Fibroblast of upper back skin (primary cell): ENCODE results near the gene ZNF32.

Experiments
- DNase-seq: peaks from one replicate; pipeline ENCODE4 v3.0.0-alpha.2; 2013

ZNF32 gene

DNA sequence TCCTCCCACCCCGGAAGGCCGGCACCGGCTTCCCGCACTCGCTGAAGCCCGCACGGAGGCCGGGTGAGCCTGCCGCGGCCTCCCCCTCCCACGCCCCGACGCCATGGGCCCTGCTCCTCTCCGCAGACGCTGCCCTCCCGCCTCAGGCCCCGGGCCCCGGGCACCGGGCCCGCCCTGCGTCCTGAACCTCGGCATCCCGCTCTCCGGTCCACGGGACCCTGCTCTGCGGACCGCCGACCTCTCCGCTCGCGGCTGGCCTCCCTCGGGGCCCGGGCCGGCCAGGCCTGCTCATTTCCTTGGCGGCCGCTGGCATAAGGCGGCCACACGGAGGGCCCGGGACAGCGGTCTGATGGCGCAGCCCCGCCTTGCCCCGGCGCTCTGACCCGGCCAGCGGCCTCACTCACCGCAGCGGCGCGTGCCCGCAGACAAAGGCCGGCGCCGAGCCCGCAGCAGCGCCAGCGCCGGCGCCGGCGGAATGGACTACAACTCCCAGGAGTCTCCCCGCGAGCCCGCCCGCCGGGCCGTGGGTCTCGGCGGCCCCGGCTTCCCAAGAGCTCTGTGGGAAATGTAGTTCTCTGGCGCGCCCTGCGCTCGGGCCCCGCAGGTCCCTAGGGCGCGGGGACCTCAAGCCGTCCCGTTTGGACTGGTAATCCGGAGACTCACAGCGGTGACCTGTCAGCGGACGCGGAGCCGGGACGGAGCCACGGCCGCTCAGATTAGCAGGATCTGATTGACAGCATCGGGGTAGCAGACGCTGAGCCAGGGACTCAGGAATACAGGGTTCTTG, at the start of gene ZNF32:
ZNF32 (minus strand) TSS at position 484 of the 787 bp plus-strand sequence. CDS start 2,748 bp downstream, outside the sequence.
- peak; percentile 85 for DNase-seq

DNA sequence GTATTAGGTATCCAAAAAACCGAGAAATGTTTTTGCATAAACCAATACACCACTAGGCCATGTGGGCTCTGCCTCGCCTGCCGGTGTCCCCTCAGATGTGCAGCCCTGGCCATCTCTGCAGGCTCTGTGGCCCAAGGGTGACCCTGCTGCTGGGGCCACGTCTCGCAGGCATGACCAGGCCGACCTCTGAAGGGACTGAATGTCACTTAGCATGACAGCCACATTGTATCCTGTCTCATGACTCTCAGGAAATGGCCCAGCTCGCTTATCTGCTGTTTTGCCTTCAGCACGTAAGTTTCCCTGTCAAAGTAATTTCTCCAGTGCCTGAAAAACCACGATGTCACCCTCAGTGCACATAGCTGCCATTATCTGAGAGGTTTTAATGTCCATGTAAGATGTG, 49.5 kb upstream of the ZNF32 start:
- DNase-seq: no peak

GRCh38 chr10:43696909-43697483, 48.3 kb upstream of the ZNF32 start:
- DNase-seq: no peak

- no peak for DNase-seq
Measured at GRCh38 chr10:43695730-43696129, 47.0 kb upstream of the ZNF32 start.

DNA sequence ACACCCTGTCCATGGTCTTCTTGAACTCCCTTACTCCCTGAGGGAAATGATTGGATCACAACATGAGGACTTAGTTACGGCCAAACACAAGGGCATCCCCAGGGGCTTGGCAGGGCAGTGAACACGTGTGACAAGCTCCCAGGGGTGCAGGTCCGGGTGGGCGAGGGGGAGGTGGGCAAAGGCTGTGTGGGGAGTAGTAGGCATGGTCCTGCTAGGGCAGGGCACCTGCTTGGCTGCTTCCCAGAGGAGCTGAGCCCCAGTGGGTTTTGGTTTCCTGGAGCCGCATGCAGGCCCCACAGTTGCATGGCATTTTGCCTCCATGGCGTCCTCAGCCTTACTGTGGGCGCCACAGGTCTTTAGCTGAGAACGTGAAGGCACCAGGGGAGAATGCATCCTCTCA, 46.6 kb upstream of the ZNF32 start:
- DNase-seq: no peak

- no peak for DNase-seq
Measured at GRCh38 chr10:43694526-43694925, 45.8 kb upstream of the ZNF32 start.

DNA sequence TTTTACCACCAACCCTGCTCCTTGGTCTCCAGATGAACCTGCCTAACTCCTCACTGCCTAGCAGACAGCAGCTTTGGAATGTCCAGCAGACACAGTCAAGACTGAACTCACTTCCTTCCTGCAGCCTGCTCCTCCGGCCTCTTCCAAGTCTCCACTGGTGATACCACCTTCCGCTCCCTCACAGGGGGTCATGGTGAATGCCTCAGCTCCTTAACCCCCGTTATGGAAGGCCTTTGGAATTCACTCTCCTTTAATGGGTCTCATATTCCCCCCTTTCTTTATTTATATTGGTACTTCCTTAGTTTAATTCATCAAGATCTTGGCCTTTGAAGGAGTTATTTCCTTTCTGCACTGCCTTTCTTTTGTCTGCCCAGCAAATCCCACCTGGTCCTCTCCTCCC, 44.9 kb upstream of the ZNF32 start:
- DNase-seq: peak; percentile 75

GRCh38 chr10:43692051-43692825, 43.6 kb upstream of the ZNF32 start:
- DNase-seq: peak; percentile 71

- peak; percentile 54 for DNase-seq
Measured at GRCh38 chr10:43691485-43691884, 42.8 kb upstream of the ZNF32 start.

DNA sequence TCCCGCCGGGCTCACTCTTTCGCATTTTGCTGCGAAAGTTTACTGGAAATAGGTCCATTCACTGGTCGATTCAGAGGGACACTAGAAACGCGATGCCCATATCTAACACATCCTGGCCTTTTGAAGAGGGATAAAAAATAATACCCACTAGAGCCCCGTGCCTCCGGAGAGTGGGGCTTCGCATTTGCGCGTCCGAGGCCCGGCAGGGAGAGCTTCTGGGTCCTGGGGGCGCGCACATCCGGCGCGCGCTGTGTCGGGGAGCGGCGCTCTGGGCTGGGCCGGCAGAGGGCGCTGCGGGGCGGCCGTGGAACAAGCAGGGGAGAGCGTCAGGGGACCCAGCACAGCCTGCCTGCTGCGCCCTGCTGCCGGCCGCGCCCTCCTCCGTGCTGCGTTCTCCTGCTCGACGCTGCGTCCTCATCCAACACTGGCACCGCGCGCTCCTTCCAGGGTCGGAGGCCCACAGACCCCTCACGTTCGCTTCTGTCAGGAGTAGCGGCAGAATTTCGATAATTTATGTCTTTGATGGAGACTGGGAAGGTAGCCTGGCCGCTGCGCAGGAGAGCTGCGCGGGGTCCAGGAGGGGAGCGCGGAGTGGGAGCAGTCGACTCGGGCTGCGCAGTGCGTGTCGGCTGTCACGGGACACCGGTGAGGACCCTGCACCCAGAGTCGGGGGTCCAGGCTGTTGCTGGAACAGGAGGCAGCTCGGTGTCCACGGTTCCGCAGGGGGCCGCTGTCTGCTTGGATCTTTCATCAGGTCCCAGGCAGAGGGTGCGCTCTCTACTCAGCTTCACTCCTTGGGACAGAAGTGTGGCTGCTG, 41.5 kb upstream of the ZNF32 start:
- peak; percentile 75 for DNase-seq

DNA sequence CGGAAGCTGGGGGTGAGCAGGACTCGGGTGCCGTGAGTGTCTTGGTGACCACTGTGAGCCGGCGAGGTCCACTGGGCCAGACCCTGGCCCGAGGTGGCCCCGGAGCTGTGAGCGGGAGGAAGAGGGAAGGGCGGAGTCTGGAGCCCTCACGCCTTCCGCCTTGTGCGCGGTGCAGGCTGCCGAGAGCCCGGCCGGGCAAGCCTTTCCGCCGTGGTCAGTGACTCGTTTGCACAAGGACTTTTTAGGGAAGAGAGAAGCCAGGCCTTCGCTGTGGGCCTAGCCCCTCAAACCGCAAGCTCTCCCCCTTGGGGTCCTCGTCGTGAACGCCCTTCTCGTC, 40.9 kb upstream of the ZNF32 start:
- DNase-seq: peak; percentile 43

GRCh38 chr10:43689007-43689491, 40.4 kb upstream of the ZNF32 start:
- no peak for DNase-seq

DNA sequence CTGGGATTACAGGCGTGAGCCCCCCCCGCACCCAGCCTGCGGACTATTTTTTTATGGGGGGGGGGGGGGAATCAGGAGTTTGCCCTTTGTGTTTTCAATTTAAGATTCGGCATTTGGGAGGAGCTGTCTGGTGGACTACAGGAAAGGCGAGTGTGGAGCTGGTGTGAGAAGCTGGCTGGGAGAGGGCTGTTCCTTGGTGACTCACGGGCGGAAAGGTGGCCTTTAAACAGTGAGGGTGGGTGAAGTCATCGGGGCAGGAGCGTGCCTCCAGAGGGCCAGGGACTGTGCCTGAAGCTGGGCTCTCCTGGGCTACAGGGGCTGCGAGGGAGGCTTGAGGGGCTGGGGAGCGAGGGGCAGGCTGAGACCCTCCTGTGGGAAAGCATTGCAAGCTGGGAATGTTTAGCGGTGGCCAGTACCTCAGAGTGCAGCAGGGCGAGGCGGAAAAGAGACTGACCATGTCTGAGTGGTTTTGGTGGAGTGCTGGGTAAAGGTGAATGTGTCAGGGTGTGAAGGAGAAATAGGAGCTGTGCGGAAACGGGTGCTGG, 39.7 kb upstream of the ZNF32 start:
- DNase-seq: no peak

DNA sequence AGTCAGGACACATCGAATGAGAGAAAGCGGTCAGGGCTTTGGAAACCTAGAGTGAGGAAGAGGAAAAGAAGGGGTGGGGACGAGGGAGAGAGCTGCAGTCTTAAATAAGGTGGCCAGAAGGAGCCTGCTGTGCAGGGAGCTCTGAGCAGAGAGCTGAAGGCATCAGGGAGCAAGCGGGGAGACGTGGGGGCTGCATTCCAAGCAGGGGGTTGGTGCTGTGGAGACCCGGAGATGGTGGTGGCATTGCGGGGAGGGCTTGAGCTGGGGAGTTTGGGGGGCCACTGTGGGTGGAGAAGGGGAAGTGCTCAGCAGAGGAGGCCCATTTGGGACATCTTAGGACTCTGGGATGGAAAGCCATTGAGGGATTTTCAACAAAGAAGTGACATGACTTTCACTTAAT, 38.7 kb upstream of the ZNF32 start:
- no peak for DNase-seq

DNA sequence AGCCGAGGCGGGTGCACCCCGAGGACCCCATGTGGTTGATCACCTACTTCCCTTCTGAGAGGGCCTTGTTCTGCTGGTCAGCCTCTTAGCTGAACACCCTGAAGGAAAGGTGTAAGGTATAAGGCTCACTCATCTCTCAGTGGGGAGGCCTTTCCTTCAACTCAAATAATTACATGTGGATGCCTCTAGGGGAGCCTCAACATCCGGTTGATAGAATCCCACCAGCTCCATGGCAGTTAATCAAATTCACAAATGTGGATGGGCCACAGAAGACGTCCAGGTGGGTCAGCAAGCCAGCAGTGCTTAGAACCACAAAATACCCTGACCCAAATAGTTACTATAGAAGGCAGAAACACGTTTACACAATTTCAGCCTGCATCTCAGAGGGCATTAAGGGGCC, 37.7 kb upstream of the ZNF32 start:
- DNase-seq: no peak

- DNase-seq: no peak
Measured at GRCh38 chr10:43685744-43686143, 37.1 kb upstream of the ZNF32 start.

DNA sequence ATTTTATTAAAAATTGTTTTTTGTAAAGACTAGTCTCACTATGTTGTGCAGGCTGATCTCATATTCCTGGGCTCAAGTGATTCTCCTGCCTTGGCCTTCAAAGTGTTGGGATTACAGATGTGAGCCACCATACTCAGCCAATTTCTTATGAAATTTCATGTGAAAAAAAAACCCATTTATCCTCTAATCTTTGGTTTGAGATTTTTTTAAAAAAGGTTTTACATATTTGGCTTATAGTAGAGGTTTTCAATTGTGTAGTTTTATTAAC, 35.5 kb upstream of the ZNF32 start:
- DNase-seq: no peak

- DNase-seq: peak; percentile 28
Measured at GRCh38 chr10:43683451-43684291, 35.0 kb upstream of the ZNF32 start.

GRCh38 chr10:43682956-43683355, 34.3 kb upstream of the ZNF32 start:
- DNase-seq: peak; percentile 70

DNA sequence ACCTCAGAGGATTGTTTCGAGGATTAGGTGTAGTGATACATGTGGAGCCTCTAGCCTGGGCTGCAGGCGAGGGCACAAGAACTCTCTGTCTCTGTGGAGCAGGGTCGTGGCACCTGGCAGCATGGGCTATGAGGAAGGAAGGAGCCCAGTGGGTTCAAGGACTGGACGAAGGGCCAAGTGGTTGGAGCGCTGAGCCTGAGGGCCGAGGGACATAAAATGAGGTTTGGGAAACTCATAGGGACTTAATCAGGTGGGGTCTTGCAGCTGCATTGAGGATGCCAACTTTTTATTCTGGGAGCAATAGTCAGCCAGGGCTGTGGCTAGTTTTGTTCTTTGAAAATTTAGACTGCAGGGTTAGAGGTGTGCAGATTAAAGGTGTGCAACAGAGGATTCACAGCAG, 33.0 kb upstream of the ZNF32 start:
- DNase-seq: no peak

DNA sequence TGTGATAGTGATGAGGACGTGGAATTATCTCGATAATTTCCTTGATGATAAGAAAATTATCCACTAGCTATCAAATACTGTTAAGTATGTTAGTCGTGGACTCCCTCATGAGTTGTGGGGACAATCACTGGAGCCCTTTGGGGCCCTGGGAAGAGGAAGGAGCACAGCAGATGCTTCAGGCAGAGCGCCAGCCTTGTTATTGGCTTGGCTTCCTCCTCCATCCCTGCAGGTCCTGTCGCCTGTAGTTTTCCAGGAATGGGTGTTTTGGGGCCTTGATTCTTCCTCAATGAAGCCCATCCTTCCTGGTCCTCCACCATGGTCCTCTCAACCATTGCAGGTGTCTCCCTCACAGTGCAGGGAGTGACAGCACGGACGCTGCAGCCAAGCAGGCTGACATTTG, 32.5 kb upstream of the ZNF32 start:
- no peak for DNase-seq

GRCh38 chr10:43680035-43680434, 31.4 kb upstream of the ZNF32 start:
- DNase-seq: peak; percentile 30
